ENCODE data around the gene RPL13.

RPL13 gene

GRCh38 chr16:89550421-89551007 is 10.0 kb upstream of the RPL13 start:
- peaks cover 31% of the 10 kb centered on the region for H3K4me1 Mint-ChIP-seq (ENCODE audit: low read depth)
- no peak overlapping the region for H3K4me3 Mint-ChIP-seq
- H3K36me3 Mint-ChIP-seq, result peaks cover 7% of the 10 kb centered on the region
- H3K27ac Mint-ChIP-seq, result no peak overlapping the region
- H3K9me3 Mint-ChIP-seq (ENCODE audit: low read depth), result no peaks in the 10 kb centered on the region
- no peaks in the 10 kb centered on the region for H3K27me3 Mint-ChIP-seq

- Mint-ChIP-seq H3K27ac (no peak overlapping the region), H3K4me3 (no peak overlapping the region), H3K9me3 (ENCODE audit: low read depth) (no peaks in the 10 kb centered on the region), H3K27me3 (no peaks in the 10 kb centered on the region), H3K4me1 (ENCODE audit: low read depth) (peaks cover 32% of the 10 kb centered on the region), H3K36me3 (peaks cover 7% of the 10 kb centered on the region)
Measured at GRCh38 chr16:89552329-89552728, 8.2 kb upstream of the RPL13 start.

GRCh38 chr16:89552913-89553312 is 7.6 kb upstream of the RPL13 start:
- no peak overlapping the region for H3K27ac Mint-ChIP-seq
- H3K27me3 Mint-ChIP-seq, result no peaks in the 10 kb centered on the region
- peaks cover 7% of the 10 kb centered on the region for H3K36me3 Mint-ChIP-seq
- H3K4me3 Mint-ChIP-seq, result no peak overlapping the region
- no peaks in the 10 kb centered on the region for H3K9me3 Mint-ChIP-seq (ENCODE audit: low read depth)
- H3K4me1 Mint-ChIP-seq (ENCODE audit: low read depth), result peaks cover 35% of the 10 kb centered on the region

- peaks cover 7% of the 10 kb centered on the region for H3K36me3 Mint-ChIP-seq
- H3K4me1 Mint-ChIP-seq (ENCODE audit: low read depth), result peaks cover 28% of the 10 kb centered on the region
- H3K4me3 Mint-ChIP-seq, result no peak overlapping the region
- no peak overlapping the region for H3K27ac Mint-ChIP-seq
- no peaks in the 10 kb centered on the region for H3K9me3 Mint-ChIP-seq (ENCODE audit: low read depth)
- no peaks in the 10 kb centered on the region for H3K27me3 Mint-ChIP-seq
Measured at GRCh38 chr16:89553733-89554132, 6.7 kb upstream of the RPL13 start.

- no peaks in the 10 kb centered on the region for H3K9me3 Mint-ChIP-seq (ENCODE audit: low read depth)
- H3K4me3 Mint-ChIP-seq, result no peak overlapping the region
- H3K27me3 Mint-ChIP-seq, result no peaks in the 10 kb centered on the region
- no peak overlapping the region for H3K27ac Mint-ChIP-seq
- peaks cover 22% of the 10 kb centered on the region for H3K4me1 Mint-ChIP-seq (ENCODE audit: low read depth)
- H3K36me3 Mint-ChIP-seq, result peaks cover 4% of the 10 kb centered on the region
Measured at GRCh38 chr16:89554343-89554742, 6.1 kb upstream of the RPL13 start.

GRCh38 chr16:89555265-89555664 is 5.2 kb upstream of the RPL13 start:
- Mint-ChIP-seq H3K4me3 (no peak overlapping the region), H3K27me3 (no peaks in the 10 kb centered on the region), H3K36me3 (peaks cover 4% of the 10 kb centered on the region), H3K4me1 (ENCODE audit: low read depth) (peaks cover 16% of the 10 kb centered on the region), H3K27ac (no peak overlapping the region), H3K9me3 (ENCODE audit: low read depth) (no peaks in the 10 kb centered on the region)

- no peak overlapping the region for H3K27ac Mint-ChIP-seq
- peaks cover 4% of the 10 kb centered on the region for H3K36me3 Mint-ChIP-seq
- H3K9me3 Mint-ChIP-seq (ENCODE audit: low read depth), result no peaks in the 10 kb centered on the region
- peaks cover 14% of the 10 kb centered on the region for H3K4me1 Mint-ChIP-seq (ENCODE audit: low read depth)
- H3K27me3 Mint-ChIP-seq, result no peaks in the 10 kb centered on the region
- no peak overlapping the region for H3K4me3 Mint-ChIP-seq
Measured at GRCh38 chr16:89555780-89556179, 4.7 kb upstream of the RPL13 start.

- peak overlapping the region; percentile 80 for H3K27ac Mint-ChIP-seq
- H3K4me3 Mint-ChIP-seq, result peak overlapping the region; percentile 76
- peaks cover 12% of the 10 kb centered on the region for H3K4me1 Mint-ChIP-seq (ENCODE audit: low read depth)
- H3K9me3 Mint-ChIP-seq (ENCODE audit: low read depth), result no peaks in the 10 kb centered on the region
- H3K36me3 Mint-ChIP-seq, result peaks cover 8% of the 10 kb centered on the region
- H3K27me3 Mint-ChIP-seq, result no peaks in the 10 kb centered on the region
Measured at GRCh38 chr16:89556750-89557689, 3.5 kb upstream of the RPL13 start.

GRCh38 chr16:89557690-89558490 is 2.6 kb upstream of the RPL13 start:
- H3K4me3 Mint-ChIP-seq, result peak overlapping the region; percentile 76

GRCh38 chr16:89561142-89561883 is 831 bp downstream of the RPL13 start:
- Mint-ChIP-seq H3K27me3 (no peaks in the 10 kb centered on the region), H3K36me3 (peaks cover 9% of the 10 kb centered on the region), H3K9me3 (ENCODE audit: low read depth) (no peaks in the 10 kb centered on the region), H3K4me1 (ENCODE audit: low read depth) (peaks cover 45% of the 10 kb centered on the region), H3K27ac (peak overlapping the region; percentile 92), H3K4me3 (peak overlapping the region; percentile 92)

More at GRCh38 chr16:89557690-89558490, 2.6 kb upstream of the RPL13 start:
- H3K27me3 Mint-ChIP-seq, result no peaks in the 10 kb centered on the region
- H3K27ac Mint-ChIP-seq, result peak overlapping the region; percentile 80
- H3K4me1 Mint-ChIP-seq (ENCODE audit: low read depth), result peaks cover 20% of the 10 kb centered on the region
- peaks cover 13% of the 10 kb centered on the region for H3K36me3 Mint-ChIP-seq
- H3K9me3 Mint-ChIP-seq (ENCODE audit: low read depth), result no peaks in the 10 kb centered on the region

- H3K27me3 Mint-ChIP-seq, result no peaks in the 10 kb centered on the region
- H3K36me3 Mint-ChIP-seq, result peaks cover 9% of the 10 kb centered on the region
- peak overlapping the region; percentile 92 for H3K27ac Mint-ChIP-seq
- no peaks in the 10 kb centered on the region for H3K9me3 Mint-ChIP-seq (ENCODE audit: low read depth)
- H3K4me3 Mint-ChIP-seq, result peak overlapping the region; percentile 92
- H3K4me1 Mint-ChIP-seq (ENCODE audit: low read depth), result peaks cover 45% of the 10 kb centered on the region
Measured at GRCh38 chr16:89561884-89562599, 1.6 kb downstream of the RPL13 start.

GRCh38 chr16:89562939-89563338 is 2.5 kb downstream of the RPL13 start:
- Mint-ChIP-seq H3K4me1 (ENCODE audit: low read depth) (peaks cover 38% of the 10 kb centered on the region), H3K36me3 (peaks cover 11% of the 10 kb centered on the region), H3K4me3 (peak overlapping the region; percentile 92), H3K27me3 (no peaks in the 10 kb centered on the region), H3K9me3 (ENCODE audit: low read depth) (no peaks in the 10 kb centered on the region), H3K27ac (peak overlapping the region; percentile 92)

- no peaks in the 10 kb centered on the region for H3K27me3 Mint-ChIP-seq
- H3K27ac Mint-ChIP-seq, result peak overlapping the region; percentile 92
- H3K4me1 Mint-ChIP-seq (ENCODE audit: low read depth), result peaks cover 38% of the 10 kb centered on the region
- H3K4me3 Mint-ChIP-seq, result peak overlapping the region; percentile 92
- no peaks in the 10 kb centered on the region for H3K9me3 Mint-ChIP-seq (ENCODE audit: low read depth)
- peaks cover 11% of the 10 kb centered on the region for H3K36me3 Mint-ChIP-seq
Measured at GRCh38 chr16:89563639-89564392, 3.3 kb downstream of the RPL13 start.

Data from activated naive CD8-positive, alpha-beta T cell (primary cell).